ENCODE measurements around the gene AURKB. TPM values are rescaled to one million over a fixed set of nuclear protein-coding genes. Genes with fewer than 3 reads are reported as not detected.
"Not testable (repeated sequence)": the region's sequence is repeated elsewhere in the genome, so short reads cannot be mapped to it uniquely, and the experiment has no call there.

The AURKB gene
- 9.3 and 24.8 TPM in 2 replicates for total RNA-seq

- peak; percentile 91 for DNase-seq (ENCODE audit: extremely low read depth, low read depth, low spot score)
Observed at GRCh38 chr17:8209907-8210760, at the start of gene AURKB. AURKB (minus strand) TSS chr17:8210575; CDS start chr17:8210224, 351 bp downstream.

GRCh38 chr17:8257801-8258200 is 47.4 kb upstream of the AURKB start:
- no peak for DNase-seq (ENCODE audit: extremely low read depth, low read depth, low spot score)

- no peak for DNase-seq (ENCODE audit: extremely low read depth, low read depth, low spot score)
Observed at GRCh38 chr17:8256691-8257090, 46.3 kb upstream of the AURKB start.

GRCh38 chr17:8256291-8256690 is 45.9 kb upstream of the AURKB start:
- DNase-seq (ENCODE audit: extremely low read depth, low read depth, low spot score) = no peak

- DNase-seq (ENCODE audit: extremely low read depth, low read depth, low spot score) = no peak
Observed at GRCh38 chr17:8255499-8255898, 45.1 kb upstream of the AURKB start.

- DNase-seq (ENCODE audit: extremely low read depth, low read depth, low spot score) = no peak
Observed at GRCh38 chr17:8254881-8255280, 44.5 kb upstream of the AURKB start.

GRCh38 chr17:8253801-8254200 is 43.4 kb upstream of the AURKB start:
- DNase-seq (ENCODE audit: extremely low read depth, low read depth, low spot score) = no peak

GRCh38 chr17:8251411-8251810 is 41.0 kb upstream of the AURKB start:
- DNase-seq (ENCODE audit: extremely low read depth, low read depth, low spot score) = not testable (repeated sequence)

GRCh38 chr17:8249621-8250500 is 39.5 kb upstream of the AURKB start:
- DNase-seq (ENCODE audit: extremely low read depth, low read depth, low spot score) = no peak

GRCh38 chr17:8248751-8249607 is 38.6 kb upstream of the AURKB start, which contains the start of gene PFAS:
PFAS (plus strand) TSS chr17:8249289; CDS start chr17:8253938, 4,649 bp downstream.
- DNase-seq (ENCODE audit: extremely low read depth, low read depth, low spot score) = peak; percentile 45

- DNase-seq (ENCODE audit: extremely low read depth, low read depth, low spot score) = no peak
Observed at GRCh38 chr17:8244768-8245167, 34.4 kb upstream of the AURKB start.

- no peak for DNase-seq (ENCODE audit: extremely low read depth, low read depth, low spot score)
Observed at GRCh38 chr17:8243827-8244226, 33.5 kb upstream of the AURKB start.

GRCh38 chr17:8237886-8238285 is 27.5 kb upstream of the AURKB start:
- DNase-seq (ENCODE audit: extremely low read depth, low read depth, low spot score) = no peak

- DNase-seq (ENCODE audit: extremely low read depth, low read depth, low spot score) = no peak
Observed at GRCh38 chr17:8237175-8237574, 26.8 kb upstream of the AURKB start.

- no peak for DNase-seq (ENCODE audit: extremely low read depth, low read depth, low spot score)
Observed at GRCh38 chr17:8235676-8236075, 25.3 kb upstream of the AURKB start.

- DNase-seq (ENCODE audit: extremely low read depth, low read depth, low spot score) = no peak
Observed at GRCh38 chr17:8234361-8235270, 24.2 kb upstream of the AURKB start.

GRCh38 chr17:8231701-8232100 is 21.3 kb upstream of the AURKB start:
- DNase-seq (ENCODE audit: extremely low read depth, low read depth, low spot score) = no peak

GRCh38 chr17:8227238-8227581 is 16.8 kb upstream of the AURKB start:
- DNase-seq (ENCODE audit: extremely low read depth, low read depth, low spot score) = no peak

GRCh38 chr17:8226536-8227237 is 16.3 kb upstream of the AURKB start:
- peak; percentile 87 for DNase-seq (ENCODE audit: extremely low read depth, low read depth, low spot score)

All from glomerular endothelial cell (primary cell).